ENCODE data around the gene HS1BP3. TPM values are rescaled to one million over a fixed set of nuclear protein-coding genes. Genes with fewer than 3 reads are reported as not detected.

Gene HS1BP3
- total and polyA plus RNA-seq, 2 of the 4 experiments (the other 2 are of a cell fraction) = 9.0 to 14.8 TPM

DNA sequence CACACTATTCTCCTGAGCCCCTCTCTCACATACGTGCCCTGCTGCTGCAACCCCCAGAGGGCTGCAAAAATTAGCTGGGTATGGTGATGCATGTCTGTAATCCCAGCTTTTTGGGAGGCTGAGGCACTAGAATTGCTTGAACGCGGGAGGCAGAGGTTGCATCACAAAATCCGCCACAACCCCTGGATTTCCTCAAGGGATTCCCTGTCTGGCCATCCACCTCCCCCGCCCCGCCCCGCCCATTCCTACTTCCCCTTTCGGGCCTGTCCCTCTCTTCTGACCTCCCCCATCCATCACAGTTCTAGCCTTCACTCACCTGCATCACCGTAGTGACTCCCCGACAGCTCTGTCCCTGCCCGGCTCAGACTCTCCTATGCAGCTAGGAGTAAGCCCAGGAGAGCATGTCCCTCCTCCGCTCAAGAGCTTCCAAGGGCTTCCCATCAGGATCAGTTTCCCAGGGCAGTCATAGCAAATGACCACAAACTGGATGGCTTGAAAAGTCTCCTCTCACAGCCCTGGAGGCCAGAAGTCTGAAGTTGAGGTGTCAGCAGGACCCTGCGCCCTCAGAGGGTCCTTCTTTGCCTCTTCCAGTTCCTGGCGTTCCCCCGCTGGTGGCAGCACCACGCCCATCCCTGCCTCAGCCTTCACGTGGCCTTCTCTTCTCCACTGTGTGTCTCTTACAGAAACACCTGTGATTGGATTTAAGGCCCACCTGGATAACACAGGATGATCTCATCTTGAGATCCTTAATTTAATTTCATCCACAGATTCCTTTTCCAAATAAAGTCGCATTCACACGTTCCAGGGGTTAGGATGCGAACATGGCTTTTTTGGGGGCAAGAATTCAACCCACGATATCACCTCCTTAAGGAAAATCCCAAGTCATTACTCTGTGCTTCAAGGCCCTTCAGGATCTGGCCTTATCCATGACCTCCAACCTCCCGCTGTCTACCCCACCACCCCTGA, 58.5 kb downstream of the HS1BP3 start (continued):
- TF ChIP-seq RFX5 (IDR thresholded peaks at IDR 0.05; ENCODE audit: low read depth, low read length) = no peak
- TF ChIP-seq NFE2L2 (IDR thresholded peaks at IDR 0.05; ENCODE audit: low read depth, low read length) = no peak

DNA sequence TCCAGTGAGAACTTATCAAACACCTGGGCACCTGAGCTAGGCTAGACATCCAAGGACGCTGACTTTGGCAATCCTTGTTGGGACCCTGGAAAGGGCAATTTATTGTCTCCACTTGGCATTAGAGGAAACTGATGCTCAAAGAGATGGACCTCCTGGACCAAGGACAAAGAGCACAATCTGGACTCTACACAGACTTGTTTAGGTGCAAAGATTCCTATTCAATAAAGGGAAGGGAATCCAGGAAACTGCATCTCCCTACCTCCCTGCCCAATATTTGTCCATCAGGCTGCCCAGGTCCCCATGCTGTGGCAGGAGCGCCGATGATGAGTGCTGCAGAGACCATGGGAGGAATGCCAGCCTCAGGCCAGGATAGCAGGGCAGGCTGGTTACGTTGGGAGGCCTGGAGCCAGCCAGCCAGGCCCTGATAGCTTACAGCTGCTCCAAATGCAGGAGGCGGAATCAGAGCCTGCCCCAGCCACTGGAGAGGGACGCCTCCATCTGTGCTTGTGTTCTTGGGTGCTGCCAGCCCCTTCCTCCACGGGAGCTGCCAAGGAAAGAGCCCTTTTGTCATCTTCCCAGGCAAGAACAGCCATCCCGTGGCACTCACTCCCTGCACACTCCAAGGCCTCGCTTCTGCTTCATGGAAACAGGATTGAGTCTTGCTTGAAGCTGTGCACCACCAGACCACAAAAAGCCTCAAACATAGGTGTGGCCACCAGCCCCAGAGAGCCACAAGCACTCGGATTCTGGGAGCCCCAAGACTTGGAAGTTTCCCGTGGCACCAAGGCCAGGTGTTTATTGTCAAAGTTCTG, 60.0 kb downstream of the HS1BP3 start:
- Histone ChIP-seq H3K56ac (ENCODE audit: extremely low read depth, insufficient read depth, low read length) (no peak overlapping the region), H3K23ac (ENCODE audit: low read depth, low read length) (peak overlapping the region; percentile 64; the same call in 1 of the 2 replicates), H3K9me1 (ENCODE audit: insufficient read depth, low read length) (peaks cover 53% of the 10 kb centered on the region), H3K4me1 (ENCODE audit: control insufficient read depth, insufficient read depth, low read length) (peaks cover 44% of the 10 kb centered on the region), H2BK5ac (ENCODE audit: low read depth, low read length, poor library complexity, severe bottlenecking) (peak overlapping the region; percentile 74), H3K79me1 (ENCODE audit: low read depth in 1 of 2, low read length in 2 of 2) (peaks cover 0 to 7% of the 10 kb centered on the region in 2 experiments; a peak in 1 of 4 replicates), H4K5ac (ENCODE audit: low read depth, low read length) (peak overlapping the region; percentile 23), H4K91ac (ENCODE audit: insufficient read depth, low read depth, low read length) (peak overlapping the region; percentile 80), H3K36me3 (ENCODE audit: control insufficient read depth, insufficient read depth, low read length) (no peaks in the 10 kb centered on the region), H4K8ac (ENCODE audit: low read depth in 2 of 2, low read length in 2 of 2) (peak overlapping the region; percentile 46 to 52), H4K20me1 (ENCODE audit: insufficient read depth, low read length) (no peaks in the 10 kb centered on the region), H2AFZ (replicated peaks; ENCODE audit: low read length, poor library complexity) (peak overlapping the region; percentile 64), H3K4ac (ENCODE audit: low read depth, low read length) (peak overlapping the region; percentile 89), H3K14ac (replicated peaks; ENCODE audit: low read depth, low read length) (peak overlapping the region; percentile 81), H2BK15ac (ENCODE audit: low read depth, low read length) (peak overlapping the region; percentile 56; the same call in 2 of the 3 replicates), H2BK20ac (ENCODE audit: low read depth, low read length) (peak overlapping the region; percentile 88), H3K9me3 (ENCODE audit: control insufficient read depth, insufficient read depth, low read length) (no peaks in the 10 kb centered on the region), H3K18ac (ENCODE audit: low read depth, low read length) (peak overlapping the region; percentile 20), H2BK120ac (ENCODE audit: low read depth, low read length) (peak overlapping the region; percentile 95), H2AK5ac (ENCODE audit: low read depth, low read length) (peak overlapping the region; percentile 87), H3K27me3 (ENCODE audit: control insufficient read depth, insufficient read depth, low read length) (no peaks in the 10 kb centered on the region), H3K4me2 (ENCODE audit: low read depth, low read length) (no peak overlapping the region), H3K4me3 (ENCODE audit: insufficient read depth, low read depth, low read length) (no peak overlapping the region), H2AK9ac (replicated peaks; ENCODE audit: low read depth, low read length, poor library complexity) (peak overlapping the region; percentile 0), H3K9ac (ENCODE audit: low read depth, low read length) (no peak overlapping the region), H3K27ac (ENCODE audit: insufficient read depth, low read length) (peak overlapping the region; percentile 0; the same call in 1 of the 2 replicates)
- BruUV-seq (replicated peaks) = no TSS peak
- intact Hi-C loops (cut with micrococcal nuclease) (no loop called here), in situ Hi-C loops (cut with MboI; ENCODE audit: low sequenced_read_pairs) (no loop called here), dilution Hi-C loops (cut with HindIII; ENCODE audit: low sequenced_read_pairs, unreplicated experiment) (no loop called here)
- ATAC-seq (ENCODE audit: low read depth) (no peak), DNase-seq (no peak)
- ChIA-PET CTCF (no interaction called here), POLR2A (ENCODE audit: unreplicated experiment) (no interaction called here)
- WGBS, 2 experiments (ENCODE audit: extremely low coverage in 2 of 2, insufficient read length in 1 of 2) = 60% methylated on average over 5 of the region's 11 CpGs; no CpG with 5 or more reads in 1 of the 2 experiments
- TF ChIP-seq RCOR1 (IDR thresholded peaks at IDR 0.05; ENCODE audit: insufficient replicate concordance, low read length) = no peak
- no peak for TF ChIP-seq MAFK (IDR thresholded peaks at IDR 0.05; ENCODE audit: low read depth, low read length)
- no peak for TF ChIP-seq MAZ (IDR thresholded peaks at IDR 0.05; ENCODE audit: borderline replicate concordance, low read depth, low read length)
- TF ChIP-seq RAD21 (IDR thresholded peaks at IDR 0.05; ENCODE audit: low read length) = no peak
- TF ChIP-seq RFX5 (IDR thresholded peaks at IDR 0.05; ENCODE audit: low read depth, low read length) = no peak
- no peak for TF ChIP-seq CHD1 (IDR thresholded peaks at IDR 0.05; ENCODE audit: low read depth, low read length)
- TF ChIP-seq NFE2L2 (IDR thresholded peaks at IDR 0.05; ENCODE audit: low read depth, low read length) = no peak
- TF ChIP-seq CEBPB (IDR thresholded peaks at IDR 0.05; ENCODE audit: low read depth, low read length) = no peak
- no peak for TF ChIP-seq SMC3 (IDR thresholded peaks at IDR 0.05; ENCODE audit: low read depth, low read length)
- TF ChIP-seq, protein P1, sequence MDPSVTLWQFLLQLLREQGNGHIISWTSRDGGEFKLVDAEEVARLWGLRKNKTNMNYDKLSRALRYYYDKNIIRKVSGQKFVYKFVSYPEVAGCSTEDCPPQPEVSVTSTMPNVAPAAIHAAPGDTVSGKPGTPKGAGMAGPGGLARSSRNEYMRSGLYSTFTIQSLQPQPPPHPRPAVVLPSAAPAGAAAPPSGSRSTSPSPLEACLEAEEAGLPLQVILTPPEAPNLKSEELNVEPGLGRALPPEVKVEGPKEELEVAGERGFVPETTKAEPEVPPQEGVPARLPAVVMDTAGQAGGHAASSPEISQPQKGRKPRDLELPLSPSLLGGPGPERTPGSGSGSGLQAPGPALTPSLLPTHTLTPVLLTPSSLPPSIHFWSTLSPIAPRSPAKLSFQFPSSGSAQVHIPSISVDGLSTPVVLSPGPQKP (IDR thresholded peaks at IDR 0.05; ENCODE audit: borderline replicate concordance, low read depth, low read length) = no peak
- no peak for TF ChIP-seq MXI1 (IDR thresholded peaks at IDR 0.05; ENCODE audit: borderline replicate concordance, low read depth, low read length)
- no peak for TF ChIP-seq BHLHE40 (IDR thresholded peaks at IDR 0.05; ENCODE audit: low read depth, low read length)
- no peak for TF ChIP-seq FOS (IDR thresholded peaks at IDR 0.05; ENCODE audit: low read depth, low read length)
- TF ChIP-seq POLR2A (IDR thresholded peaks at IDR 0.05; ENCODE audit: low read depth, low read length) = no peak
